Kidney (tissue), 14 donors: ENCODE measurements around the gene CABP5. TPM values are rescaled to one million over a fixed set of nuclear protein-coding genes. Genes with fewer than 3 reads are reported as not detected.

Source experiments
- DNase-seq, 5 donors: peaks; one replicate each; pipeline ENCODE4 v3.0.0-alpha.2; 2013 to 2020
- FAIRE-seq: peaks from 2 replicates; lab custom pipeline; 2012; peaks lifted over from hg19 to GRCh38; lab: Jason Lieb, UNC
- H3K27ac ChIP-seq, 2 donors: one replicate each; pipeline ENCODE4 v1.7.0; 2013; ENCODE audit warnings: low read depth in 2 of 2, low read length in 2 of 2, inconsistent platforms in 1 of 2
- H3K27me3 ChIP-seq: one replicate; pipeline ENCODE4 v1.7.1; 2013; ENCODE audit warnings: low read length, inconsistent platforms; ENCODE audit not compliant: control insufficient read depth, insufficient read depth
- H3K36me3 ChIP-seq, 3 donors: one replicate each; pipeline versions ENCODE4 v1.7.0 to v1.7.1; 2013; ENCODE audit warnings: low read length in 3 of 3, control low read depth in 1 of 3, inconsistent platforms in 1 of 3; ENCODE audit not compliant: insufficient read depth in 3 of 3, control insufficient read depth in 2 of 3
- H3K4me1 ChIP-seq, 3 donors: one replicate each; pipeline versions ENCODE4 v1.7.0 to v1.7.1; 2013; ENCODE audit warnings: low read length in 3 of 3, inconsistent platforms in 1 of 3, low read depth in 1 of 3; ENCODE audit not compliant: control insufficient read depth in 2 of 3, insufficient read depth in 2 of 3
- H3K4me3 ChIP-seq, 3 donors: one replicate each; pipeline versions ENCODE4 v1.7.0 to v1.8.1; 2013; ENCODE audit warnings: low read length in 3 of 3, control low read depth in 1 of 3, inconsistent platforms in 1 of 3
- H3K9ac ChIP-seq, 3 donors: one replicate each; pipeline versions ENCODE4 v1.7.0 to v1.7.1; 2013; ENCODE audit warnings: low read length in 3 of 3, control low read depth in 1 of 3, inconsistent platforms in 1 of 3
- H3K9me3 ChIP-seq, 3 donors: one replicate each; pipeline versions ENCODE4 v1.7.0 to v1.7.1; 2013; ENCODE audit warnings: low read length in 3 of 3, control low read depth in 1 of 3, inconsistent platforms in 1 of 3; ENCODE audit not compliant: control insufficient read depth in 2 of 3, insufficient read depth in 1 of 3
- CTCF ChIP-seq: IDR thresholded peaks from 3 replicates; pipeline ENCODE4 v1.5.1; 2012; ENCODE audit warnings: mild to moderate bottlenecking, moderate library complexity, borderline replicate concordance; ENCODE audit not compliant: insufficient read depth; ENCODE audit errors: extremely low read depth
- intact Hi-C: fragments of 100-400 bp; cut with DNase I; formaldehyde crosslinking; loops from one replicate; pipeline ENCODE4 v1.11.1; 2022
- polyA plus RNA-seq: library from polyadenylated mRNA; stranded (reverse); fragments of 350-450 nt; fragmentation: Illumina TruSeq; extraction: RNeasy Lipid Tissue Mini Kit (QIAGEN cat#74804); gene quantifications from one replicate; pipeline ENCODE4 v1.2.3, GENCODE V29; 2014; ENCODE audit warnings: low read depth, low replicate concordance; ENCODE audit not compliant: insufficient read depth
- total RNA-seq: library from RNA; stranded (reverse); fragmentation: NEBNext Ultra II Directional; extraction: Animal tissue kit (Norgen Biotek cat#: 25700); gene quantifications from one replicate; pipeline ENCODE4 v1.2.1, GENCODE V29; 2021
- donor health status: control.
- donor health status: control.
- donor health status: control.
- donor health status: control.
- donor health status: control.
- donor health status: DM: yes; HTN: yes; CAD: no.
- donor health status: Normal renal cell carcinoma (clear cell type).

CABP5 gene
- total and polyA plus RNA-seq, 2 donors from 2014 or later, result not detected

DNA sequence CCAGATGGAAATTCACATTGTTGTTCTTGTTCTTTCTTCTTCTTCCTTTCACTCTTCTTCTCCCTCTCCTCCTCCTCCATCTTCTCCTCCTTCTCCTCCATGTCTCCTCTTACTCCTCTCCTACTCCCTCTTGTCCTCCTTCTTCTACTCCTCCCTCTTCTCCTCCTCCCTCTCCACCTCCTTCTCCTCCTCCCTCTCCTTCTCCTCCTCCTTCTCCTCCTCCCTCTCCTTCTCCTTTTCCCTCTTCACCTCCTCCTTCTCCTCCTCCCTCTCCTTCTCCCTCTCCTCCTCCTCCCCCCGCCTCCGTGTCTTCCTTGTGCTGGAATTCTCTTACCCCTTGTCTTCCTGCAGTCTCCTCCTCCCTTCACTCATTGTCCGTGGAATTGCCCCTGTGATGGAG lies 18.4 kb downstream of the CABP5 start:
- Histone ChIP-seq H3K27ac (no peak overlapping the region), H3K4me1 (no peaks in the 10 kb centered on the region), H3K36me3 (no peaks in the 10 kb centered on the region), H3K4me3 (no peak overlapping the region), H3K9me3 (no peaks in the 10 kb centered on the region), H3K9ac (no peak overlapping the region), H3K27me3 (no peaks in the 10 kb centered on the region)
- no peak for TF ChIP-seq CTCF
- intact Hi-C loops, result no loop called here
- DNase-seq (no peak), FAIRE-seq (no peak)

DNA sequence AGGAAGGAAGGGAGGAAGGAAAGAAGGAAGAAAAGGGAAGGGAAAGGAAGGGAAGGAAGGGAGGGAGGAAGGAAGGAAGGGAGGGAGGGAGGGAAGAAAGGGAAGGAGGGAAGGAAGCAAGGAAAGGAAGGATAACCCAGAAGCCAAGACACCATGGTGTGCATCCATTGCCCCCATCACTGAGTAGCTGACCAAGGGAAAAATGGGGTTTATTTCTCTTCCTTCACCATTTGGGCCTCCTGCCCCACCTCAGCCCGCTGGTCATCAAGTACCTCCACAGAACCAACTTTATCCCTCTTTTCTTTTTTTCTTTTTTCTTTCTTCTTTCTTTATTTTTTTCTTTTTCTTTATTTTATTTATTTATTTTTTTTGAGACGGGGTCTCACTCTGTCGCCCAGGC lies 20.4 kb downstream of the CABP5 start:
- Histone ChIP-seq H3K9ac (no peak overlapping the region), H3K4me1 (no peaks in the 10 kb centered on the region), H3K9me3 (no peaks in the 10 kb centered on the region), H3K27me3 (no peaks in the 10 kb centered on the region), H3K36me3 (no peaks in the 10 kb centered on the region), H3K27ac (no peak overlapping the region), H3K4me3 (no peak overlapping the region)
- DNase-seq (no peak), FAIRE-seq (no peak)
- no peak for TF ChIP-seq CTCF
- intact Hi-C loops, result no loop called here

DNA sequence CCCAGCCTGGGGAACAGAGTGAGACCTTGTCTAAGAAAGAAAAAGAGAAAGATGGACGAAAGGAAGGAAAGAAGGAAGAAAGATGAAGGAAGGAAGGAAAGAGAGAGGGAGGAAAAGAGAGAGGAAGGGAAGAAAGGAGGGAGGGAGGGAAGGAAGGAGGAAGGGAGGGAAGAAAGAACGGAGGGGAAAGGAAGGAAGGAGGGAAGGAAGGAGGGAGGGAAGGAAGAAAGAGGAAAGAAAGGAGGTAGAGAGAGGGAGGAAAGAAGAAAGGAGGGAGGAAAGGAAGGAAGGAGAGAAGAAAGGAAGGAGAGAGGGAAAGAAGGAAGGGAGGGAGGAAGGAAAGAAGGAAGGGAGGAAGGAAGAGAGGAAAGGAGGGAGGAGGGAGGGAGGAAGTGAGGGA lies 20.9 kb downstream of the CABP5 start:
- TF ChIP-seq CTCF, result no peak
- no peaks in the 10 kb centered on the region for H3K27me3 ChIP-seq
- H3K9me3 ChIP-seq, result no peaks in the 10 kb centered on the region
- no peak overlapping the region for H3K9ac ChIP-seq
- no peak for DNase-seq
- no peak overlapping the region for H3K4me3 ChIP-seq
- FAIRE-seq, result no peak
- intact Hi-C loops, result no loop called here
- no peaks in the 10 kb centered on the region for H3K4me1 ChIP-seq
- no peaks in the 10 kb centered on the region for H3K36me3 ChIP-seq
- no peak overlapping the region for H3K27ac ChIP-seq

GRCh38 chr19:48020686-48021085 lies 23.2 kb downstream of the CABP5 start:
- H3K9ac ChIP-seq, result no peak overlapping the region
- intact Hi-C loops, result no loop called here
- DNase-seq (no peak), FAIRE-seq (no peak)
- H3K4me1 ChIP-seq, result no peaks in the 10 kb centered on the region
- TF ChIP-seq CTCF, result no peak
- H3K4me3 ChIP-seq, result no peak overlapping the region
- no peak overlapping the region for H3K27ac ChIP-seq
- H3K27me3 ChIP-seq, result no peaks in the 10 kb centered on the region
- H3K36me3 ChIP-seq, result no peaks in the 10 kb centered on the region
- H3K9me3 ChIP-seq, result no peaks in the 10 kb centered on the region
